HK-2 (cell line): ENCODE data around the gene DOK6.

Source experiments
- DNase-seq: peaks from one replicate; pipeline ENCODE4 v3.0.0-alpha.2; 2018; ENCODE audit not compliant: unreplicated experiment

Gene DOK6

DNA sequence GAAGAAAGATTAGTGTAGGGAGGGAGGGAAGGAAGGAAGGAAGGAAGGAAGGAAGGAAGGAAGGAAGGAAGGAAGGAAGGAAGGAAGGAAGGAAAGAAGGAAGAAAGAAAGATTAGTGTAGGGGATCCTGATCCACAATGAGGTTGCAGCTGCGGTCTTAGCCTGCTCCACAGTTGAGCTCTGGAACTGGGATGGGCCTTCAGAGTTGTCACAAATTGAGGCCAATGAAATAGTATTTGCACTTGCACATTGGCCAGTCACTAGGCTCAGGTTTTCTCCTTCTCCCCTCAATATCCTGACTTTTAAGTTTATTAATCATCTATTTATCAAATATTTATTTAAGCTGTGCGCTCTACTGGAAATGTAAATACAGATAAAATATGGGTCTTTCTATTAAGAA, 34.3 kb downstream of the DOK6 start:
- DNase-seq, result no peak

DNA sequence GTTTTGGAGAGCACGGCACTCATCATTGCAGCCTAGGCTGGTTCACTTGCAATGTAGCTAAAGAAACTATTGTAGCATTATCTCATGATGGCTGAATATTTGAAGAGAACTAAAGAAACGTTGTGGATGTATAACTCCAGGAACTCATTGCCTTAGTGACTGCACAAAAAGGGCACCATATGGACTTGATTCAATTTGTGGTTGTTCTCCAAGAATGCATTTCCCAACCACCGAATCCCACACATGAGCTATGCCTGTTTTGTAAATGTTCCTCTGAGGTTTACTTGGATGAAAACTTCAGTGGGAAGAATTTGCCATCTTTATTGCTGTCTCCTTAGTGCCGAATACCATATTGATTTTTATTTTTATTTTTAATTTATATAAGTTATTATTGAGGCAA, 43.5 kb downstream of the DOK6 start:
- no peak for DNase-seq

DNA sequence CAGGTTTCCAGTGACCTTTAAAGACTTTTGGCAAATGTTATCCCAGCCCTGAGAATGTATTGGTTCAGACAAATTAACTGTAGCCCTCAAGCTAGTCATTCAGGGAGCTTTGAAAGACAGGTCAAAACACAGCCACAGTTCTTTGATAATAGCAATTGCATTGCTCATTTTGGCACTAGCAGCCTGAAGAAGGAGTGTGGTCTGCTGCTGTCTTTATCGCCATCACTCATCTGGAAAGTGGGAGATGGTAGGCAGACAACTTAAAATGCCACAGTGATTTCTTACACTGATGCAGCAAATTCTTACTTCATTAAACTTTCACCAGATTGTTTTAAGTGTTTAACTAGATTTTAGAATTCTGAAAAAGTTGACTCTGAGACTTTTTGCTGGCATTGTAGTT, 47.2 kb downstream of the DOK6 start:
- no peak for DNase-seq

DNA sequence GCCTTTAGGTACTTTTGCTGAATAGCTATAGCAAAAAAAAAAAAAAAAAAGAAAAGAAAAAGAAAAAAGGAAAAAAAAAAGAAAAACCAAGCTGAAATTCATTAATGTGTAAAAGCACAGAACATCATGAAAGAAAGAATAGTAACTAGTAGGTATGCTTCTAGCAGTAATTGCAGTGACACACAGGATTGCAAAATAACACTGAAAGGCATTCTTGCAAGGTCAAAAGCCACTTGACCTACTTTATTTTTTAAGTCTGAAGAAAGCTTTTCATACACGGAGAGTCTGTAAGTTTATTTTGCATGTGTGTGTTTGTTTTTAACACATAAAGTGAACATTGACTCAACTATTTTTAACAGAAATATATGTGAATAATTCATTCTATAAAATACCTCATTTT, 54.4 kb downstream of the DOK6 start:
- no peak for DNase-seq

DNA sequence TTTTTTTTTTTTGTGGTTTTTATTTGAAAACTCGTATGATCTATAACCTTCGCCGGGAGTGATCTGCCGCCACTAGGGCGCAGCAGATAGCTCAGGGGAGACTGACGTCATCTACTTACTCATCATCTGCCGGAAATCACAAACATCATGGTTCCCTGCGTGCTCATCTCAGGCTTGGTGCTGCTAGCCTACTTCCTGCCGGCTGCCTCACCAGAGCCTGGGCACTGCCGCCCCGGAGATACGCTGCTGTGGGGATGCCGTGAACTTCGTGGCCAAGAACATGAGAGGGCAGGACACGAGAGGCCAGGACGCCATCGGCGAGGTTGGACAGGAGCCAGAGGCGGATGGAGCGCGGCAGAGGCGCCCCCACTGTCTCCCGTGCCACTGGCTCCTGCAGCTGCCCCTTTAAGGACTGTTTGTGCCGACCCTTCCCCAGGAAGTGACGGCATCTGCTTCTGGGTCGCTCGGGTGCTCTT, 68.8 kb downstream of the DOK6 start:
- DNase-seq, result no peak

DNA sequence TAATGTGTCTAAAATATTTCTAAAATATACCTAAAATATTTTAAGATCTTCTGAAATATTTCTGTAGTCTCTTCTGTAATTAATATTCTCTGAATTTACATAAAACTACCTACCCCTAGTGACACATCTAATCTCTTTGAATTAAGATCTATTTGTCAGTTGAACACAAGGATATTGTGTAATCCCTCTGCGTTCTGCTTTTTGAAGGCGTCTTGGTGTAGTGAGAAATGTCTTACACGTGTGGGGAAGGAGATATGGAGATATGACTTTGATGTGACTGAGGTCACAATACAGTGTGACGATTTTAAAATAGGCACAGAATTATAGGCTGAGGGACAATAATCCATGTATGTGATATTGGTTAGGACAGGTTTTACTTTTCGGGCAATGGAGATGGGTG, 79.8 kb downstream of the DOK6 start:
- DNase-seq, result no peak

DNA sequence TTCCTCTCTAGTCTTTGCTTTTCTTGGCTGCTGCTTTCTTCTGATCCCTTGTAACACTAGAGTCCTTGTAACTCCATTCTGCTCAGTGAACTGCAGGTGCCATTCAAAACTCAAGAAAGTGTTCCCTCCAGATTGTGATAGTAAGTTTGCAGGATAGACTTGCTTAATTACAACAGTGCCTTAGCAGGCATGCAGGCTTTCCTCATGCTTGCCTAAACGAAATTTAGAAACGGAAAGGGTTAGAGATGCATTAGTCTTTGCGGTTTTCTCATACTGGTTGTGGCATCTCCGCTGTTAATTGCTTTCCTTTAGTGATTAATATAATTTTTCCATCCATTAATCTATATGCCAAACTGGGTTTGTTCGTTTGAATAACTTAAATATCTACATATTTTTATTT, 82.9 kb downstream of the DOK6 start:
- DNase-seq, result no peak

DNA sequence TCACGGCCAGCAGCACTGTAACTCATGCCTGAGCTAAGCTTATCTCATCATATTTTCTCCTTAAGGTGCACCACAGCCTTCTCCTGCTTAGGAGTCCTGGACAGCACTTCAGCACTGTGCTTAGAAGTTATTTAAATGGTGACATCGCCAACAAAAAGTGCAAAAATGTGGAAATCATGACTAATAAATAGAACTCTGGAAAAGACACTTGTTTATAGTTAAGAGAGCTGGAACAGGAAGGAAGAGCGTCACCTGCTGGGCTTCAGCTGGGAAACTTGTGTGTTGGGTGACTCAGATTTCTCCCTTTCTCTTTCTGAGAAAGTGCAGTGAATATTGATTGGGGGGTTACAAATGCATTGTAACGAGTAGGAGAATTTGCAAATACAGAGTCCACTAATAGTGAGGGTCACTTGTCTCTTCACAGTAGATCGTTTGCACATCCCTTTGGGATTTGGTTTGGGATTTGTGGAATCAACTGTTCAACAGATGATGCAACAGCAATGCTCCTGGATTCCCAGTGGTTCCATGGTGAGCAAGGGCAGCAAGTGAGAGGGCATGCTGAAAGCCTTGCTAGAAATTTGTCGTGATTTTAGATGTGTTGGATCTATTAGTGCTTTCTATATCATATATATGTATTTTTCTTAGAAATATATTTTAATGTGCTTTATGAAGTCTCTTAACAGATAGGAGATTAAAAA, 84.2 kb downstream of the DOK6 start:
- peak; percentile 3 for DNase-seq

DNA sequence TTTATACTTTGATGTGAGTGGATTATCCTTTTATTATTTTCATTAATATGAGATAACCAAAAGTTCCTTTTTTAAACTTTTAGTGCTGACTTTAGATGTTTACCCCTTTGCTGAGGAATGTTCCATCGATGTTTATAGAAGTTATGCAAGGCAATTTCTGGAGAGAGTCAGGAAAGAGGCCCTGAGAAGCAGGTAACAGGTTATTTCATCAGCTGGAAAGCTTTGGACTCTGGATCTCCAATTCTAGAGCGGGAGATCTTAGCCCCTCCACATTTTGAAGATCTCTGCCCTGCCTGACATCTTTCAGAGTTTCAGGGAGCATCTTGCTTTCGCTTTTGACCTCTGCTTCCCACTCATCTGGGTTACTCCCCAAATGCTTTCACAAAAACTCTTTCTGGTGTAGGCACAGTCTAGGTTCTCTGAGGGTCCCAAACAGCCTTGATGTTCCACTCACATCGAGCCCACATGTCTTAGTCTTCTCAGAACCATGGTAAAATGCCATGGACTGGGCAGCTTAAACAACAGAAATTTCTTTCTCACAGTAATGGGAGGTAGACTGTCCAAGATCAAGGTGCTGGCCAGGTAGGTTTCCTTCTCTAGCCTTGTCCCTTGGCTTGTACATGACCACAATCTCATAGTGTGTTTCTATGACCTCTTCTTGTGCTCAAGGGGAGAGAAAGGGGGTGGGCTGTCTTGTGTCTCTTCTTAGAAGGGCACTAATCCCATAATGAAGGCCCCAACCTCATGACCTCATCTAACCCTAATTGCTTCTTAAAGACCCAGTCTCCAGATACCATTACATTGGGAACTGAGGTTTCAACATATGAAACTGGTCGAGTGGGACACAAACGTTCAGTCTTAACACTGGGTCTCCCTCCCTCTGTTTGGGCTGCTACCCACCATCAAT, 87.1 kb downstream of the DOK6 start:
- no peak for DNase-seq

DNA sequence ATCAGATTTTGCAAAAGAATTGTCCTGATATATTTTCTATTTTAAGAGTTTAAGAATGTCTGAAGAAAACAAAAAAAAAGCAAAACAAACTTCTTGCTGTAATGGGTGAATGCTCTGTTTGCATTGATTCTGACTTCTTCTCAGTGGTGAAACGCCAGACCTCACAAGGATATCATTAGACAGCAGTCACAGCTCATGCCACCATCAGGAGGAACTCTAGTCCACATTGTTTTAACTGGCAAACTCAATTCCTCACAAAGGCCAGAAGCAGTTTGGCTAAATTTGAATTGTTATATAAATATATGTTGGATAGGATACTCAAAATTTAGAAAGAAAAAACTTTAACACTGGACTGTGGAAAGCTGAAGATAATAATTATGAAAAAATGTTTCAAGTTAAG, 89.4 kb downstream of the DOK6 start:
- no peak for DNase-seq

DNA sequence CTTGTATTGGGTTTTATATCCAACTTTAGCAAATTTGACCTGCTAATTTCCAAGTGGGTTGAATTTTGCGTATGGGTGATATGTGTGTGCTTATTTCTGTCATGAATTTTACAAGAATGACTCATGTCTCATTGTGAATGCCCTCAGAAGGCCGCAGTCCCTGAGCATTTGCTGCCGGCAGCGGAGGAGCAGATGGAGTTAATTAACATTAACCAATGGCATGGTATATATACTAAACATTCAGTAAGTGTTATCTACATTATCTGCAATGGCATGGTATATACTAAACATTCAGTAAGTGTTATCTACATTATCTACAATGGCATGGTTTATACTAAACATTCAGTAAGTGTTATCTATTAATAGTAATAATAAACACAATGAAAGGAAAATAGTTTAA, 90.1 kb downstream of the DOK6 start:
- no peak for DNase-seq

DNA sequence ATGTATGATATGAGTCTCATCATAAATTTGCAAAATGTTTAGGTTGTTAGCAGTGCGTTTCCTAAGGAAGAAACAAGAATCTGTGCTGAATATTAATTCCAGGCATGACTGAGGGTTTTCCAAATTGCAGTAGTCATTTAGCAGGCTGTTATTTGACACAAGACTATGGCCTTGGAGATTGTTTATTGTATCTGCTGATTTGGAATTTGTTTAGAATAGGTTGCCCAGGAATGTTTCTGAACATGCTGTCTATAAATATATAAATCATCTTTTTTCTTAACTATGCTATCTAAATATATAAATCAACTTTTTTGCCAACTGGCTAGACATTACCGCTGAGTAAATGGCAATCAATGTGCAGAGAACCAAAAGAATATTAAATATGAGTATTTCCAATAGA, 90.9 kb downstream of the DOK6 start:
- no peak for DNase-seq

DNA sequence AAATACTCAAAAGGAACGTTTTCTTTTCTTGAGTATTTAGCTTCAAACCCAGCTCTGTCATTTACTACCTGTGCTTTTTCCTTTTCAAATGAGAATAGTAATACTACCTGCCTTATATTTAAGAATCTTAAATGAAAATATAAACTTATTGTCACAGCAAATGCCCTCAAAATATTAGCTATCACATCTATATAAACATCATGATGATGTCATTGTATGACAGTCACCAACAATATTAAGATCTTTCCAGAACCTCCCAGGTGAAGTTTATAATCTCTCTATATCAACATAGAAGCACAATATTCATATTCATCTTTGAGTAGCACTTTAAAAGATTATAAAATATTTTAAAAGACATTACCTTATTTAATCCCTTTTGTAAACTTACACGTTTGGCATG, 92.2 kb downstream of the DOK6 start:
- no peak for DNase-seq

DNA sequence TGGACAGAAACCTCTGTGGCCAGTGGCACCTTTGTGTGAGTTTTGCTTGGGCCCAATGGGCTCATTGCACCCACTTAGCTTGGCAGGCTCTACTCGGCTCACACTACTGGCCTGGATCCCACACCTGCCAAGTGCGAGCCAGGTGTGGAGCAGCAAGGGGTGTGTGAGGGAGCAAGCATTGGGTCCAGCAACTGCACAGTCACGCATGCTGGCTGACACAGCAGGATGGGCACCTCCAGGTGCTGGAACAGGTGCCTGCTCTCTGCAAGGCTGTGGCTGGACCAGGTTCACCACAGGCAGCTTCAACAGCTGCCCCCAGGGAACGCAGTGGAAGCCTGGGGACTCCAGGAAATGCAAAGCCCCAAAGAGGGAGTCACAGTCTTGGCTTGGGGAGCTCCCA, 94.2 kb downstream of the DOK6 start:
- no peak for DNase-seq

DNA sequence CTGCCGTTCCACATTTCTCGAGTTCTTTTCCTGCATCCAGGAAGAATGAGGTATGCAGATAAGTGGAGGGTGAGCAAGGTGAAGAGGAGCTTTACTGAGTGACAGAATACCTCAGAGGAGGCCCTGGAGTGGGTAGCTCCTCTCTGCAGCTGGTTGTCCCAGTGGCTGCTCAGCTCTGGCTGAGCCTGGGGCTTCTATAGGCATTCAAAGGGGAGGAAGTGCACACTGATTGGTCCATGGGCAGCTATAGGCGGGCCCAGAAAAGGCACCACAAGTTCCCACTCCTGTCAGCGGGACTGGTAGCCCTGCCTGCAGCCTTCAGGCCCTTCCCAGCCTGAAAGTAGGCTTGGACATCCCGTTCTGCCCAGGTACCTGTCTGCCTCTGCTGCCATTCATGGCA, 94.7 kb downstream of the DOK6 start:
- no peak for DNase-seq

DNA sequence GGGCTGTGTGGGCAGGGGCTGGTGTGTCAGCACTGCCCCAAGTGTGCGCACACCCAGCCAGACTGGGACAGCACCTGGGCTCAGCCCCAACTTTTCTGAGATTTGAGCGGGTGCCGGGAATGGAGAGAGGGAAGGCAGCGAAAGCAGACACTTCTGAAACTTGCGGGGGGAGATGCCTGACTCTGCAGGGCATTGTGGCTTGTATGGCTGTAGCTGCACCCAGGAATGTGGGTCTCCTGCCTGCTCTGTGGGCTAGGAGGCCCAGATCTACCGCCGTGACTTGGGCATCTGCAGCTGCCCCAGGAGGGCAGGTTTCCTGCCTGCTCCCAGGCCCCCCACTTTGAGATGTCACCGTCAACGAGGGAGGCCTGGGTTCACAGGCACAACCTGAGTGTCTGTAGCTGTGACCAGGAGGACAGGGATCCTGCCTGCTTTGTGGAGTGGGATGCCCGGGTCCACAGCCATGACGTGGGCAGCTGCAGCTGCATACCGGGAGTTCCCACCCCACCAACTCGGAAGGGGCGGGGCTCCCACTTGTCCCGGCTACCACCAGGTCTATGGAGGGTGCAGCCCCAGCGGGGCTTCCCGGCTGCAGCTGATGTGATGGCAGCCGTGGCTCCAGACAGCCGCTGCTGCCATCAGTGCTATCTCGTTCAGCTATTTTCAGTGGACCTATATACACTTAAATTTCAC, 95.3 kb downstream of the DOK6 start:
- DNase-seq, result no peak

DNA sequence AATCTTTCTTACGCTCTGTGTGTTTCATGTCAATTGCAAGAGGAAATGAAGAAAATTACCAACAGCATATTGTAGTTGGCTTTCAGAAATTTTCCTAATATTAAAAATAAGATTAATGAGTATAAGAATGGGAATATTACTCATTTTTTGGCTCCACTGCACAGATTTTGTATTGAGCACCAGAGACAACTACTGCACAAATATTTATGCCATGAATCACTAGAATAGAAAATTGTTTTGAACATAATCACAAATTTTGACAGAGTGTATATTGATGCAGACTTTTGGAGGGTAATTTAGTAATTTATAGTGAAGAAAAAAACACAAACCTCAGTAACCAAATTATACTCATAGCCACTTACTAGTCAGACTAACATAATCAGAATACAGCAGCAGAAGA, 118.3 kb downstream of the DOK6 start:
- DNase-seq, result no peak

DNA sequence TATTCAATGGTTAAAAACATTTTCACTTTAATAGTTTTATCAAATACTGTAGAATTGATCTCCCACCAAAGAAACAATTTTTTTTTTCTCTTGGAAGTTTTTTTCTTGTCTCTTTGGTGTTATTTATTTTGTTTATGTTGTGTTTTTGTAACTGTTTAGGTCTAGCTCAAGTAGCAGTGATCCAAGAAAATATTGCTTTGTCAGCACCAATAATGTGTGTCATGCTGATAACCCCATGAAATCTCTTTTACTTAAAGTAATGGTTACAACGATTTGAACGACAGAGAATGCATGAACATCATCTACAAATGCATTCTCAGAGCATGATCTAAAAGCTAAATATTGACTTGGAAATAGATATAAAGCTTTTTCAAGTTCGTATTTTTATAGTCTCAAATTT, 122.9 kb downstream of the DOK6 start:
- DNase-seq, result no peak

DNA sequence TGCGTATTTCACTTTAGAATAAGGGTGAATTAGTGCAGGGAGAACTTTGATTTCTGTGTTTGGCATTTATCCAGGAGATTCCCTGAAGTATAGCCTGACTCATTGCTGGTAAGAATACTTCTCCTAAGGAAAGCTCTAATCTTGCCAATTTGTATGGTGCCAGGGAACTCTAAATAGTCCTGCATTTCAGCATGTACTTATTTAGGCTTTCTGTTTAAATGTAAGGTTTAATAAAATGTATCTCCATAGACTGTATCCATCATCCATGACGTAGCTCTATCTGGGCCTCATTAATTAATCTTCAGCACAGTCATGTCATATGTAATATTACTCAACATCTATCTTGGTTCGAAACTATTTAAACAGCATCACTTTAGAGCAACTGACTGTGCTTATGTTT, 127.7 kb downstream of the DOK6 start:
- no peak for DNase-seq

DNA sequence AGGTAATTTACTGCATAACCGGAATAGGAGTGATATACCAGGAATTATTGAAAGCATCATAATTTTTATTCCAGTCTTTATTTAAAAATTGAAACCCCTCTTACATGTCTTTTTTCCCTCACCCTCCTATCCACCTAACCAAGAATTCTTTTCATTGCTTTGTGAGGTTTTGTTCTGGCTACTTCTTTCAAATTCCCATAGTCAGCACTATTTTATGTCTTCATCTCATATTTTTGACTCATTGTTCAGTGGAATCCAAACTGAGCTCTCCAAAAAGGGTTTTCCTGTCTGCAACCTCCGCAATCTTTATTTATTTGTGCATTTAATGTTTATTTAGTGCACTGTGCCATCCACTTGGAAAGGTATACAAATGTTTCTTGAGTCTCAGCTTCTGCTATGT, 128.5 kb downstream of the DOK6 start:
- no peak for DNase-seq

DNA sequence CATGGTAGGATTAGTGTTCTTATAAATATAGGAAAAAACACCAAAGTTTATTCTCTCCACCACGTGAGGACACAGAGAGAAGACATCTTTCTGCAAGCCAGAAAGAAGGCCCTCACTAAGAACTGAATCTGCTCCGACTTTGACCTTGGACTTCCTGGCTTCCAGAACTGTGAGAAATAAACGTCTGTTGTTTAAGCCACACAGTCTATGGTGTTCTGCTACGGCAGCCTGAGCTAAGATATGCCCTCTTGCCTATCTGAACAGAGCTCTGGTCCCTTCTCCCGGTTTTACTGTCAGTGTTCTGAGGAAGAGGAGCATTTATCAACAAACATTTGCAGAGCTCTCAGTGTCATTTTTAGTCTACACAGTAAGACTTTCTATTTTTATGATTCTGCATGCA, 131.3 kb downstream of the DOK6 start:
- no peak for DNase-seq

DNA sequence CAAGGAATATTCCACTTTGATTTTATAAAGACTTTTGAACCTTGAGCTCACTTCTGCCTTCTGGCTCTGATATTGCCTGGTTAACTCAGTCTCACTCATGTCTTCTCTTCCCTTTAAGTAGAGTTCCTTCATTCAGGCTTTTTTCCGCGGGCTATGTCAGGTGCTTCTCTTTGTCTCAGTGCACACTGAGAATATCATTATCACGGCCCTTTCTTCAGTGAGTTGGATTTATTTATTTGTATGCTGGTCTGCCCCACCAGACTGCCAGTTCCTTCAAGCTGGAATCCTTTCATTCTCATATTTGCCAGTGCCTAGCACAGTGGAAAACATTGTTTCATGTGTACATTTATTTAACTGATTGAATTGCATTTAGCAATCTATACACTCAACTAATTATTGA, 136.5 kb downstream of the DOK6 start:
- no peak for DNase-seq

DNA sequence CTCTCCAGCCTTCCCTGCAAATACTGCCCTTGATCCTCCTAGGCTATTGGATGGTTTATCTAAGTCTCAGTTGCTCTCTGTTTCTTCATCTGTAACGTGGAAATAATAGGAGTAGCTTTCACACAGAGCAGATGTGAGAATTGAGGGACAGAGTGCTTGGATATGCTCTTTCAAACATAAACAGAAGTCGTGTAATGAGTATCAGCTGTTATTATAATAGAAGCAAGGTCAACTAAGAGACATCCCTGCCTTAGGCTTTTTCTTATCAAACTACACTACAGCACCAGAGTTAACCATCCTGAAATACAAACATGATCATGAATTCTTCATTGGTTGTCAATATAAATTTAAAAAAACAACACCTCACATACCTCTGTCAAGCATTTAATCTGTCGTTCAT, 138.2 kb downstream of the DOK6 start:
- DNase-seq, result no peak
